IMR-90 (cell line): ENCODE measurements around the gene AP4S1. TPM values are rescaled to one million over a fixed set of nuclear protein-coding genes. Genes with fewer than 3 reads are reported as not detected.
"Not testable (repeated sequence)": the region's sequence is repeated elsewhere in the genome, so short reads cannot be mapped to it uniquely, and the experiment has no call there.

ENCODE experiments used
- ATAC-seq: fragments of 200-7000 bp; cut with Tn5 transposase; 2 replicates; pipeline ENCODE4 v1.9.1; 2020; ENCODE audit warnings: low read depth, mild to moderate bottlenecking, moderate library complexity
- BruUV-seq: library from RNA; stranded (reverse); fragments of 400-500 nt; replicated peaks from 2 replicates; lab custom pipeline; 2021; lab: Mats Ljungman, UMichigan
- CTCF ChIA-PET: fragments of 300-600 bp; formaldehyde crosslinking; extraction: SDS; loops from one replicate; lab custom pipeline; 2021; ENCODE audit warnings: antibody characterized with exemption; lab: Yijun Ruan, JAX
- POLR2A ChIA-PET: fragments of 300-600 bp; sonication (Branson Sonifier 250); formaldehyde crosslinking; loops from one replicate; lab custom pipeline; 2022; ENCODE audit warnings: antibody characterized with exemption; ENCODE audit not compliant: unreplicated experiment; lab: Charles Lee
- DNase-seq: peaks from one replicate; pipeline ENCODE4 v3.0.0; 2013
- H2AFZ ChIP-seq: replicated peaks from 2 replicates; pipeline ENCODE3; 2013; ENCODE audit warnings: low read length, mild to moderate bottlenecking; ENCODE audit not compliant: poor library complexity
- H2AK5ac ChIP-seq: 2 replicates; pipeline ENCODE4 v1.6.1; 2013; ENCODE audit warnings: low read depth, low read length, inconsistent platforms
- H2AK9ac ChIP-seq: replicated peaks from 2 replicates; pipeline ENCODE3; 2013; ENCODE audit warnings: mild to moderate bottlenecking, low read depth, low read length, moderate library complexity; ENCODE audit not compliant: poor library complexity
- H2BK120ac ChIP-seq: 2 replicates; pipeline ENCODE4 v1.6.1; 2013; ENCODE audit warnings: low read depth, low read length, inconsistent platforms
- H2BK15ac ChIP-seq: 3 replicates; pipeline ENCODE4 v1.6.1; 2013; ENCODE audit warnings: low read depth, low read length, inconsistent platforms
- H2BK20ac ChIP-seq: 2 replicates; pipeline ENCODE4 v1.6.1; 2013; ENCODE audit warnings: low read depth, mild to moderate bottlenecking, inconsistent platforms, low read length, moderate library complexity
- H2BK5ac ChIP-seq: 2 replicates; pipeline ENCODE4 v1.6.1; 2013; ENCODE audit warnings: mild to moderate bottlenecking, low read depth, low read length, inconsistent platforms; ENCODE audit not compliant: poor library complexity, severe bottlenecking
- H3K14ac ChIP-seq: replicated peaks from 2 replicates; pipeline ENCODE4 v1.6.1; 2013; ENCODE audit warnings: low read depth, low read length, inconsistent platforms
- H3K18ac ChIP-seq: 2 replicates; pipeline ENCODE4 v1.6.1; 2013; ENCODE audit warnings: low read depth, low read length, control low read depth
- H3K23ac ChIP-seq: 2 replicates; pipeline ENCODE4 v1.6.1; 2013; ENCODE audit warnings: low read depth, low read length, inconsistent platforms
- H3K27ac ChIP-seq: 2 replicates; pipeline ENCODE4 v1.5.1; 2013; ENCODE audit warnings: mild to moderate bottlenecking, control low read depth, low read length; ENCODE audit not compliant: insufficient read depth
- H3K27me3 ChIP-seq: 2 replicates; pipeline ENCODE4 v1.6.1; 2013; ENCODE audit warnings: low read length; ENCODE audit not compliant: control insufficient read depth, insufficient read depth
- H3K36me3 ChIP-seq: 2 replicates; pipeline ENCODE4 v1.6.1; 2013; ENCODE audit warnings: low read length, mixed read lengths; ENCODE audit not compliant: control insufficient read depth, insufficient read depth
- H3K4ac ChIP-seq: 2 replicates; pipeline ENCODE4 v1.6.1; 2013; ENCODE audit warnings: low read depth, low read length, inconsistent platforms
- H3K4me1 ChIP-seq: 2 replicates; pipeline ENCODE4 v1.6.1; 2013; ENCODE audit warnings: low read length, mixed read lengths; ENCODE audit not compliant: control insufficient read depth, insufficient read depth
- H3K4me2 ChIP-seq: 2 replicates; pipeline ENCODE4 v1.6.1; 2013; ENCODE audit warnings: low read depth, mild to moderate bottlenecking, control low read depth, low read length, moderate library complexity
- H3K4me3 ChIP-seq: 2 replicates; pipeline ENCODE4 v1.5.1; 2013; ENCODE audit warnings: low read depth, mild to moderate bottlenecking, control low read depth, low read length, moderate library complexity; ENCODE audit not compliant: insufficient read depth
- H3K56ac ChIP-seq: 2 replicates; pipeline ENCODE4 v1.6.1; 2013; ENCODE audit warnings: low read length, inconsistent platforms; ENCODE audit not compliant: insufficient read depth; ENCODE audit errors: extremely low read depth
- H3K79me1 ChIP-seq, 2 experiments: 2 replicates each; pipeline ENCODE4 v1.6.1; 2013; ENCODE audit warnings: low read length in 2 of 2, inconsistent platforms in 1 of 2, low read depth in 1 of 2
- H3K9ac ChIP-seq: 2 replicates; pipeline ENCODE4 v1.6.1; 2013; ENCODE audit warnings: low read depth, low read length, control low read depth
- H3K9me1 ChIP-seq: 2 replicates; pipeline ENCODE4 v1.6.1; 2013; ENCODE audit warnings: low read length, inconsistent platforms; ENCODE audit not compliant: insufficient read depth
- H3K9me3 ChIP-seq: 2 replicates; pipeline ENCODE4 v1.6.1; 2013; ENCODE audit warnings: low read length; ENCODE audit not compliant: control insufficient read depth, insufficient read depth
- H4K20me1 ChIP-seq: 2 replicates; pipeline ENCODE4 v1.6.1; 2013; ENCODE audit warnings: low read length, inconsistent platforms; ENCODE audit not compliant: insufficient read depth
- H4K5ac ChIP-seq: 2 replicates; pipeline ENCODE4 v1.6.1; 2013; ENCODE audit warnings: mild to moderate bottlenecking, low read depth, low read length, control low read depth
- H4K8ac ChIP-seq, 2 experiments: 2 replicates each; pipeline ENCODE4 v1.6.1; 2013; ENCODE audit warnings: low read depth in 2 of 2, low read length in 2 of 2, control low read depth in 1 of 2, inconsistent platforms in 1 of 2
- H4K91ac ChIP-seq: 2 replicates; pipeline ENCODE4 v1.6.1; 2013; ENCODE audit warnings: low read depth, low read length, inconsistent platforms; ENCODE audit not compliant: insufficient read depth
- WGBS, 2 experiments: methylation state at CpG; one replicate each; pipeline versions ENCODE4 v1.1.5 to v1.1.7; 2013; ENCODE audit warnings: missing lambda C conversion rate in 2 of 2; ENCODE audit not compliant: insufficient read length in 1 of 2; ENCODE audit errors: extremely low coverage in 2 of 2; 5-methylcytosine and 5-hydroxymethylcytosine counted together
- dilution Hi-C: fragments of 300-500 bp; cut with HindIII; formaldehyde crosslinking; loops from one replicate; pipeline ENCODE4 v1.14.3; 2018; ENCODE audit warnings: low sequenced_read_pairs; ENCODE audit not compliant: unreplicated experiment
- in situ Hi-C: fragments of 300-500 bp; cut with MboI; formaldehyde crosslinking; loops from 3 replicates; pipeline ENCODE4 v1.14.3; 2019; ENCODE audit warnings: low sequenced_read_pairs, inconsistent platforms, mixed read lengths
- intact Hi-C: fragments of 100-400 bp; cut with micrococcal nuclease; formaldehyde crosslinking; loops from 2 replicates; pipeline ENCODE4 v1.10.0; 2022
- polyA plus RNA-seq, 3 experiments: library from polyadenylated mRNA; depleted of rRNA; stranded (reverse); fragments of >200 nt; gene quantifications; 2 replicates each; pipeline ENCODE4 v1.2.3, GENCODE V29; 2012; ENCODE audit warnings: low replicate concordance in 1 of 3
- total RNA-seq: library from RNA; depleted of rRNA; stranded (reverse); fragments of >200 nt; gene quantifications from 2 replicates; pipeline ENCODE4 v1.2.3, GENCODE V29; 2012

Gene AP4S1
- total and polyA plus RNA-seq, 2 of the 4 experiments (the other 2 are of a cell fraction) = 2.7 to 4.5 TPM

GRCh38 chr14:31042893-31043292 lies 17.4 kb downstream of the AP4S1 start:
- DNase-seq, H3K9me1 ChIP-seq, H3K4me1 ChIP-seq, H3K9me3 ChIP-seq, H2BK15ac ChIP-seq, H3K36me3 ChIP-seq, H4K5ac ChIP-seq, H4K8ac ChIP-seq, POLR2A ChIA-PET, in situ Hi-C loops, H3K79me1 ChIP-seq, BruUV-seq, H3K27ac ChIP-seq, H3K27me3 ChIP-seq, H3K18ac ChIP-seq, H3K56ac ChIP-seq, H2AK5ac ChIP-seq, H2AFZ ChIP-seq, H4K91ac ChIP-seq, H3K9ac ChIP-seq, H2BK20ac ChIP-seq, intact Hi-C loops, H2AK9ac ChIP-seq, H4K20me1 ChIP-seq, H3K4ac ChIP-seq, ATAC-seq, H3K4me2 ChIP-seq, H3K14ac ChIP-seq, H3K4me3 ChIP-seq, H2BK5ac ChIP-seq, dilution Hi-C loops, CTCF ChIA-PET, H3K23ac ChIP-seq, H2BK120ac ChIP-seq: not testable (repeated sequence)
- no CpG with 5 or more reads among the region's 10 CpGs for WGBS, 2 experiments
